ENCODE results near the gene CDH10.

Gene CDH10

DNA sequence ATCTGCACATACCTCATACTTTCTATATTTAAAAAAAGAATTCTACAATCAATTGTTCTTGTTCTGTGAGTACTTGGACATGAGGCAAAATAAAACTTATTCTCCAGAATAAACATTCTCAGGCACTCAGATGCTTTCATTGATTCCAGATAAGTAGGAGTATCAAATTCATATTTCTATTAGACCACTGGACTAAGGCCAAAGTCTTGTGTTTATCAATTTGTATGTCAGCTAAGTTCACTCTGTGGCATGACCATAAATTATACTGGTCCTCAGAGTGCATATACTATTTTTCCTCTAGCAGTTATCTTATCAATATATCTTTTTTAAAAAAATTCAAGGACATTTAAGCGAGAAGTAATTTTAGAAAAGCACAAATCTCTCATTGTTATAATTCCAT is 28.2 kb downstream of the CDH10 start:
- Histone ChIP-seq H3K4me2 (no peak overlapping the region), H3K36me3 (no peaks in the 10 kb centered on the region), H3K27ac (no peak overlapping the region), H3K9me3 (replicated peaks in 1 of 11) (no peaks in the 10 kb centered on the region), H3K9ac (no peak overlapping the region), H3K4me1 (peaks cover 0 to 17% (median 14%) of the 10 kb centered on the region in 10 experiments; a peak in 16 of 20 replicates), H3K27me3 (no peaks in the 10 kb centered on the region), H4K20me1 (no peaks in the 10 kb centered on the region), H3K4me3 (no peak overlapping the region)
- TF ChIP-seq Cebpa-rat (IDR thresholded peaks at IDR 0.05) = no peak

DNA sequence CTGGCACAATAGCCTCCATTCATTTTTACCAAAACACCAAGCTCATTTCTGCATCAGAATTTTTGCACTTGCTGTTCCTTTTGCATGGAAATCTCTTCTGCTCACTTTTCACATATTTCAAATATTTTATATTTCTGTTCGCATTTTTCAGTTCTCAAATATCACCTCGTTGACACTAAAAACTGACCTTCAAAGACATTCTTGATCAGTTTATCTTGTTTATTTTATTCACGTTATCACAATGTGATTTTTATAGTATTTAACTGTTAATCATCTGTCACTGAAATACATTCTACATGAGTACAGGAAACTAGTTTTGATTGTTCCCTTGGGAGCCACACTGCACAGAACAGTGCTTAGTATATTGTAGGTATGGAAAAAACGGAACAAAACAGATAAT is 29.6 kb downstream of the CDH10 start:
- H3K4me2 ChIP-seq = peak overlapping the region in 6 of 11 experiments; percentile 13 to 58 (median 35); a peak in 9 of 22 replicates
- no peak for TF ChIP-seq Cebpa-rat (IDR thresholded peaks at IDR 0.05)
- peaks cover 0 to 16% (median 13%) of the 10 kb centered on the region in 10 experiments; a peak in 16 of 20 replicates for H3K4me1 ChIP-seq
- H4K20me1 ChIP-seq = no peaks in the 10 kb centered on the region
- H3K27ac ChIP-seq = no peak overlapping the region
- no peak overlapping the region for H3K4me3 ChIP-seq
- H3K9ac ChIP-seq = no peak overlapping the region
- no peaks in the 10 kb centered on the region for H3K36me3 ChIP-seq
- H3K9me3 ChIP-seq (replicated peaks in 1 of 11) = no peaks in the 10 kb centered on the region
- H3K27me3 ChIP-seq = no peaks in the 10 kb centered on the region

DNA sequence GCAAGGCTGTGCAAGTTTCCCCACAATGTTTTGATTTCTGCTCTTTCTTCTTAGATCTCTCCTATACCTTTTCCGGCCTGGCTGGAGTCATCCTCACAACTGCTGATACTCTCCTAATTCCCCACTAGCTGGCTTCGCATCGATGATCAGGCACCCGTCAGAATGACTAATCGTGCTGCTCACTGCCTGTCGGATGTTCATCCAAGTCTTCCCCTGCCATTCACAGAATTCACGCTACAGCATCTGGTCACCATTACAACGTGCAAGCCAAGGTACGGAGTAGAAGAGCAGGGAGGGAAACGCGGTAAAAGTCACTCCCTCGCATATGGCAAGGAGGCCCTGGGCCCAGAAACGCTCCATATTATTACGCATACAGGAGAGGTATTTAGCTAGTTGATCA is 35.1 kb downstream of the CDH10 start:
- Histone ChIP-seq H3K4me2 (no peak overlapping the region), H3K4me3 (no peak overlapping the region), H3K9me3 (replicated peaks in 1 of 11) (no peaks in the 10 kb centered on the region), H3K36me3 (no peaks in the 10 kb centered on the region), H3K27me3 (no peaks in the 10 kb centered on the region), H3K9ac (no peak overlapping the region), H3K27ac (no peak overlapping the region), H4K20me1 (no peaks in the 10 kb centered on the region), H3K4me1 (peaks cover 0 to 8% (median 2%) of the 10 kb centered on the region in 10 experiments; a peak in 11 of 20 replicates)
- TF ChIP-seq Cebpa-rat (IDR thresholded peaks at IDR 0.05) = no peak

DNA sequence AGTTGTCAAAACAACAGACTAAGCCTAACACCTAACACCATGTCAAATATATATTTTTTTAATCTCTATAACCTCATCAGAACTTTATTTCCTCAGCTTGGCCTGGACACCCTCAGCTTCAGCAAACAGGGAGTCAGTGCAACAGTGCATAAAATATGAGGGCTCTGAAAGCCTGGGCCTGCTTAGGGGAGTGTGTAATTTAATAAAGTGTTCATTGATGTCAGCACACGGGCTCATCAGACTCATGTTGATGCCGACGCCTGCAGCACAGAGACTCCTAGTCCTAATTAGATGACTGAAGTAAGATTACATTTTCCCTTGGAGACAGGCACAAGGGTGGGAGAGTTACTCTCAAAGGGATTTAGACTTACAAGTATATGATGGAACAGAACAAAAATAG is 37.8 kb downstream of the CDH10 start:
- TF ChIP-seq Cebpa-rat (IDR thresholded peaks at IDR 0.05) = no peak
- H3K36me3 ChIP-seq = no peaks in the 10 kb centered on the region
- H3K4me1 ChIP-seq = peaks cover 0 to 17% (median 0%) of the 10 kb centered on the region in 10 experiments; a peak in 5 of 20 replicates
- no peak overlapping the region for H3K9ac ChIP-seq
- H4K20me1 ChIP-seq = no peaks in the 10 kb centered on the region
- H3K4me3 ChIP-seq = no peak overlapping the region
- H3K4me2 ChIP-seq = no peak overlapping the region
- no peak overlapping the region for H3K27ac ChIP-seq
- H3K9me3 ChIP-seq (replicated peaks in 1 of 11) = no peaks in the 10 kb centered on the region
- no peaks in the 10 kb centered on the region for H3K27me3 ChIP-seq

DNA sequence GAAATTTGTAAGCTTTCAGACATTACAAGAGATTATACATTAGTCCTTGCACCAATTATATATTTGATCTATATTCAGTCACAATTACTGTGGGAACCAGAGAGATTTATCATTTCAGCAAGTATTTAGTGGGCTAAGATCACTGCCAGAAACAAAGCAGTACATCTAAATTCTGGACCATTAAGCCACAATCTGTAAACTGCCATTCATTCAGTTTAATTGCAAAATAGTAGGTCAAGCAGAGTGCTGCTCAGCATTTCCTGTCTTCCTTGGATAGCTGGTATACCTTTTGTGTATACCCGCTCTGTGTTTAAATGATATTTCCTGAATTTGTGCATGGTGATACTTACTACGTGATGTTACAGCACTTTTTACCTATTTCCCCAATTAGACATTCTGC is 42.6 kb downstream of the CDH10 start:
- Histone ChIP-seq H3K36me3 (no peaks in the 10 kb centered on the region), H3K9ac (no peak overlapping the region), H3K27me3 (no peaks in the 10 kb centered on the region), H3K4me3 (no peak overlapping the region), H3K4me2 (peak overlapping the region in 2 of 11 experiments; percentile 41 to 48; a peak in 4 of 22 replicates), H3K27ac (peak overlapping the region in 1 of 11 experiments; percentile 24; a peak in 1 of 22 replicates), H3K4me1 (peaks cover 0 to 19% (median 0%) of the 10 kb centered on the region in 10 experiments; a peak in 5 of 20 replicates), H3K9me3 (replicated peaks in 1 of 11) (no peaks in the 10 kb centered on the region), H4K20me1 (no peaks in the 10 kb centered on the region)
- no peak for TF ChIP-seq Cebpa-rat (IDR thresholded peaks at IDR 0.05)

DNA sequence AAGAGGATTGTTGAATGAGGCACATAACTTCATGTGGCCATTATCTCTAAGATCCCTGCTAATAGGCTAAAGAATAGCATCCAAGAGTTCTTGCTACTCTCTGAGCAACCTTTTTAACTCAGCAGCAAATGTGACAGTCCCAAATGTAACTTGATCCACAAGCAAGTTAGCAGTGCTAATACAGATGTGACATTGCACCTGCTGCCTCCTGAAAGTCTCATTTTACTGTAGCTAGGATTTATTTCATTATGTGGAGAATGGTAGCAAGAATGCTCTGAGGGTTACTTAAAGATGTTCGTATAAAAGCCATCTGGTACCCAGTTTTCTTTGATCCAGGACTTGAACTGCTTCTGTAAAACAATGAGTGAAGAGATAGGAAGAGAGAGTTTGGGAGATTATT is 45.8 kb downstream of the CDH10 start:
- Histone ChIP-seq H3K4me3 (no peak overlapping the region), H3K9ac (no peak overlapping the region), H4K20me1 (no peaks in the 10 kb centered on the region), H3K27me3 (no peaks in the 10 kb centered on the region), H3K4me2 (no peak overlapping the region), H3K4me1 (peaks cover 0 to 35% (median 0%) of the 10 kb centered on the region in 10 experiments; a peak in 5 of 20 replicates), H3K36me3 (no peaks in the 10 kb centered on the region), H3K27ac (no peak overlapping the region), H3K9me3 (replicated peaks in 1 of 11) (no peaks in the 10 kb centered on the region)
- TF ChIP-seq Cebpa-rat (IDR thresholded peaks at IDR 0.05) = no peak

DNA sequence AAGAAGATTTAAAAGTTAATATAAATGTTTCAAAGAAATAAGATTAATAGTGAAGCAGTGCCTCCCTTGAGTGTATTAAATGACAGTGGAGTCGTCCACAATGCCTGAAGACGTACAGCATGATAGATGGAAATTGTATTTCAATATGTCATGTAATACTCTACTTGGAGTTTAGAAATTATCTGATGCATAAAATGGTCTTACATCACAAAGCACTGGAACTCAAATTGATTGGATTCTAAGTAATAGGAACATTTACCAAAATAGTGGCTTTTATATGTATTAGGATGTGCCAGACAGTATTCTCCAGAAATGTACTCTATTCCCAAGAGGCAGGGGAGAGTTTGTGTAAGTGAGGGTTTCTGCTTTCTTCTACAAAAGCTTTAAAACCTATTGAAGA is 49.4 kb downstream of the CDH10 start:
- H3K4me1 ChIP-seq = peaks cover 0 to 17% (median 0%) of the 10 kb centered on the region in 10 experiments; a peak in 3 of 20 replicates
- H3K4me3 ChIP-seq = no peak overlapping the region
- no peak overlapping the region for H3K9ac ChIP-seq
- no peaks in the 10 kb centered on the region for H3K36me3 ChIP-seq
- H3K4me2 ChIP-seq = peak overlapping the region in 2 of 11 experiments; percentile 58 to 65; a peak in 4 of 22 replicates
- H3K27ac ChIP-seq = no peak overlapping the region
- H4K20me1 ChIP-seq = no peaks in the 10 kb centered on the region
- no peak for TF ChIP-seq Cebpa-rat (IDR thresholded peaks at IDR 0.05)
- H3K27me3 ChIP-seq = no peaks in the 10 kb centered on the region
- no peaks in the 10 kb centered on the region for H3K9me3 ChIP-seq (replicated peaks in 1 of 11)

DNA sequence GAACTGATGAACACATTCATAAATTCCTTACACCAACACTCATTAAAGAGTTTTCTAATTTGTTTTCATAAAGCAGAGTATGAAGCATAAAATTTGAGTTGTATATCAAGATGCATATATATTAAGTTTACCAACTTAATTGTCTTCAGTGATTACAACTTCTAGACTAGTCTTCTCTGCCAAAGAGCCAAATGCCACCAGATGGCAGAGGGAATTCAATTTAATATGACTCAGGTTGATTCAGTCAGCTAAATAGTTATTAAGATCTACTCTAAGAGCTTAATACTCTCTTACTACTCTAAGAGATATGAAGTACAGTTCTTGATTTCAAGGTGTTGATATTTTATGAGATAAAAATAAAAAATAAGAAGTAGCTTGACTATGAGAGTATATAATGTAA is 53.4 kb downstream of the CDH10 start:
- Histone ChIP-seq H3K27me3 (no peaks in the 10 kb centered on the region), H4K20me1 (no peaks in the 10 kb centered on the region), H3K27ac (no peak overlapping the region), H3K4me2 (no peak overlapping the region), H3K36me3 (no peaks in the 10 kb centered on the region), H3K9ac (no peak overlapping the region), H3K4me3 (no peak overlapping the region), H3K9me3 (replicated peaks in 1 of 11) (no peaks in the 10 kb centered on the region), H3K4me1 (peaks cover 0 to 17% (median 0%) of the 10 kb centered on the region in 10 experiments; a peak in 3 of 20 replicates)
- no peak for TF ChIP-seq Cebpa-rat (IDR thresholded peaks at IDR 0.05)

DNA sequence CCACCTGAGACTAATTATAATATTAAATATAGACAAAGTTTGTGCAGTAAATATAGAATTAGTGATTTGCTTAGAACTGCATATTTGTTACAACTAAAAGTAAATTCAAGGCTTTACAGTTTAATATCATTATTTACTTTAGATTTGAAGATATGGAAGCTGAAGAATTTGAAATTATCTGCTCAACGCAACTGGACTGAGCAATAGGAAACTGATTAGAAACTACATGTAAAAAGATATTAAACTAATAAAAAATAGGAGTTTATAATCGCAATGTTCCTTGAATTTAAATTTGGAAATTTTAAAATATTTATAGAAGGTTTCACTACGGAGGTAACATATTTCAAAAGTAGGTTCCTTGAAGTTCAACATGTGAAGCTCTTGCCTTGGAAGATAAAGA is 55.2 kb downstream of the CDH10 start:
- no peaks in the 10 kb centered on the region for H3K9me3 ChIP-seq (replicated peaks in 1 of 11)
- no peak overlapping the region for H3K9ac ChIP-seq
- H4K20me1 ChIP-seq = no peaks in the 10 kb centered on the region
- no peaks in the 10 kb centered on the region for H3K27me3 ChIP-seq
- peaks cover 0 to 7% (median 0%) of the 10 kb centered on the region in 10 experiments; a peak in 2 of 20 replicates for H3K4me1 ChIP-seq
- H3K4me3 ChIP-seq = no peak overlapping the region
- TF ChIP-seq Cebpa-rat (IDR thresholded peaks at IDR 0.05) = no peak
- no peak overlapping the region for H3K27ac ChIP-seq
- no peak overlapping the region for H3K4me2 ChIP-seq
- H3K36me3 ChIP-seq = no peaks in the 10 kb centered on the region

DNA sequence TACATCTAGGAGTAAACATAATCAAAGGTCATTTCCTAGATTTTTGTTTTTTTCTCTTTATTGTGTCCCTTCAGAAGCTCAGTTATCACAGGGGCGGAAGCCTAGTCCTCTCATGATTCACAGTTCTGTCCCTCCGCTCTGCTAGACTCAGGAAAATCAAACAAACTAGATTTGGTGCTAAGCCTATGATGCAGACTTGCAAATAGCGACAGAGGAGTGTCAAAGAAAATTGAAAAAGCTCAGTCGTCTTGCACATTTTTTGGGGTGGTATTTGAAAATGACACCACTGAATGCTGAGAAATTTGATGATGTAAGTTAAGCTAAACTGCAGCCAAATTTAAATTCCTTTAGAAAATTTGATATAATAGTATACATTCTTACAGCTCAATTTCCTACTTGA is 59.0 kb downstream of the CDH10 start:
- Histone ChIP-seq H4K20me1 (no peaks in the 10 kb centered on the region), H3K27me3 (no peaks in the 10 kb centered on the region), H3K4me3 (no peak overlapping the region), H3K9ac (no peak overlapping the region), H3K9me3 (replicated peaks in 1 of 11) (no peaks in the 10 kb centered on the region), H3K36me3 (no peaks in the 10 kb centered on the region), H3K4me2 (no peak overlapping the region), H3K4me1 (no peaks in the 10 kb centered on the region), H3K27ac (no peak overlapping the region)
- no peak for TF ChIP-seq Cebpa-rat (IDR thresholded peaks at IDR 0.05)

All from BLaER1 treated with 17β-estradiol and CSF1 and Interleukin-3, amounts not matched to agents 10 nM and 100 nM (cell line).